Dedifferentiated amniotic fluid mesenchymal stem cell (primary cell): ENCODE data around the gene TMEM220.
A peak's percentile ranks its signal among the peaks of the same experiment; 100 is the strongest.
"Not testable (repeated sequence)": the region's sequence is repeated elsewhere in the genome, so short reads cannot be mapped to it uniquely, and the experiment has no call there.

Source experiments
- DNase-seq: peaks from one replicate; pipeline ENCODE4 v3.0.0-alpha.2; 2016; ENCODE audit errors: extremely low spot score

Gene TMEM220

GRCh38 chr17:10728331-10728892 lies 1.4 kb downstream of the TMEM220 start:
- DNase-seq, result no peak

GRCh38 chr17:10727192-10727591 lies 2.6 kb downstream of the TMEM220 start:
- no peak for DNase-seq

GRCh38 chr17:10726196-10726595 lies 3.6 kb downstream of the TMEM220 start:
- DNase-seq, result no peak

GRCh38 chr17:10725262-10725661 lies 4.6 kb downstream of the TMEM220 start:
- no peak for DNase-seq

DNA sequence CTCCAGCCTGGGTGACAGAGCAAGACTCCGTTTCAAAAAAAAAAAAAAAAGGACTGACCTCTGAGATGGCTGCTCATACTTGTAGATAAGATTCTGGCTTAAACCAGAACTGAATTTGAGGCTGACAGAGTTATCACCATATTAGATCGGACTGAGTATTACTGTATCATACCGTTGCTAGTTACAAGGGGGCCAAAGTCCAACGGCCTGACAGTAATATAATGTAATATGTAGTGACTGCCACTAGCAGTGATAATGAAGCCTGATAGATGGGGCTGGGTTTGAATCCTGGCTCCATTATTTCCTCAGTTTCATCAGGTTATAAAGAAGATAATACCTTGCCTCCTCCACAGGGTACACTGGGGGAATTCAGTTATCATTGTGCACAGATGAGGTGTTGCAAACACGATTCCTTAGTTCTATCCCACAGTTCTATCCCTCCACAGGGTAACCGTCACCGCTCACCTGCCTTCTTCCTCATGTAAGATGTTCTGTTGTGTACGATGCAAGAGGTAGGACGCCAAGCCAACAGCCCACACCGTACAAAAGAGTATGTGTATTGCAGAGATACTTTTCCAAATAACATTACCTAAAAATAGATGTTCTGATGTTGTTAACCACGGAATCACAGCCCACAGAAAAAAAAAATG lies 5.2 kb downstream of the TMEM220 start:
- no peak for DNase-seq

DNA sequence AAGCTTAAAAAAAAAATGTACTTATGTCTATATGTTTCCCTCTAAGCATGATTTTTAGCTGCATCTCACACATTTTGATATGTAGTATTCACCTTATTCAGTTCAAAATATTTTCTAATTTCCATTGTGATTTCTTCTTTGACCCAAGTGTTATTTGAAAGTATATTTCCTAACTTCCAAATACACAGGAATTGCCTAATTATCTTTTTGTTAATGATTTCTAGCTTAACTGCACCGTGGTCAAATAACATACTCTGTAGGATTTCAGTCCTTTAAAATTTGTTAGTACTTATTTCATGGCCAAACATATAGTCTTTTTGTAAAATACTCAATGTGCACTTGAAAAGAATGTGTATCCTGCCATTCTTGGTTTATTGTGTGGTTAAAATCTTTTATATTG lies 11.3 kb downstream of the TMEM220 start:
- DNase-seq, result no peak

- DNase-seq, result no peak
Observed at GRCh38 chr17:10716218-10716617, 13.6 kb downstream of the TMEM220 start.

- DNase-seq, result no peak
Observed at GRCh38 chr17:10713318-10713717, 16.5 kb downstream of the TMEM220 start.

DNA sequence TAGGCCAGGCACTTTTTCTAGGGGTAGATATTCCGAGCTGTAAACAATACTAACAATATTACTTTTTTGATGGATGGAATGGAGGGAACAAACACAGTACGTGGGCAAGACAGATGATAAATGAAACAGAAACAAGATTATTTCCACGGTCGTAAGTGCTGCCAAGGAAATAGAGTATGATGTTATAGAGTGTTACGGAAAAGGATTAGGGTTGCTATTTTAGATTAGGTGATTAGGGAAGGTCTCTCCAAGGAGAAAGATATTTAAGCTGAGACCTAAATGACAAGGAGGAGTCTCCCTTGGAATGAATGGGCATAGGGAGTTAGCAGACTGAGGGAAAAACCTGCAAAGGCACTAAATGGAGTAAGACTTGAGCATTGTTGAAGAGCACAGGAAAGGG lies 24.1 kb downstream of the TMEM220 start:
- no peak for DNase-seq

GRCh38 chr17:10702574-10702973 lies 27.2 kb downstream of the TMEM220 start:
- no peak for DNase-seq

DNA sequence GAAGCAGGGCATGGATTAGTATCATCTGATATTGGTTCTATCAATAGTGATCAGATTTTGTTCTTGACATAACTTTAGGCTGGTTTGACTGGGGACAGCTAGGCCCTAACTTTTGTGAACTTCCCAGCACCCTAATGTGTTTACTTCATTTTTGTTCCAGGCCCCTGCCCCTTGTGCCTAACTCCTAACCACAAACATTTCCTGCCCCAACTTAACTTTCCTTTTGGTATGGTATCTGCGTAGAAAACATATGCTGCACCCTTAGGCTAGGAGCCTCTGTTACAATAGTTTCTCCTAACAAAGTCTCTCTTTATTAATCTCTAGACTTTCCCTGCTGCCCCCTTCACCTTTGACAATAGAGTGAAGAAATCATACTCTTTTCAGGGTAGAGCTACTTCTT lies 30.0 kb downstream of the TMEM220 start:
- DNase-seq, result no peak

GRCh38 chr17:10698096-10698818 lies 31.6 kb downstream of the TMEM220 start:
- DNase-seq, result no peak

- peak; percentile 94 for DNase-seq
Observed at GRCh38 chr17:10697092-10698081, 32.4 kb downstream of the TMEM220 start, which contains the start of the genes ADPRM and SCO1. TSS of gene ADPRM (plus strand) at chr17:10697594. CDS start at chr17:10704927, 7,333 bp downstream. TSS of gene SCO1 (minus strand) at chr17:10697533. CDS start at chr17:10697507, 26 bp downstream.

- not testable (repeated sequence) for DNase-seq
Observed at GRCh38 chr17:10695875-10696407, 33.9 kb downstream of the TMEM220 start.

DNA sequence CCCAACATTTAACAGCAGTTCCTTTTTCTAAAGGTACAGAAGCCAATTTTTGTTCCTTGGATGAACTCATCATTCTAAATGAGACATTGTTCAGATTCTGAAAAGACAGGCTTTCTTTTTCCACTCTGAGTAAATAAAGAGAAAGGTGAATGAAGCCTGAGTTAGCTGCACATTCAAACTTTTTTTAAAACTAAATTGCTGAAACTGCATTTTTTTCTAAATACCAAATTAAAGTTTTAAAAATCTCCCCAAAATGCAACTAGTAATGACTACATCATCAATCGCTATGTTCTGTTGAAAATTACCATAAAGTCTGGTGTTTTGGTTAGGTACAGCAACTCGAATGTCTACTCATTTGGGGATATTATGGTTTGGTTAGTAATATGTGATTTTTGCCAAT lies 42.3 kb downstream of the TMEM220 start:
- DNase-seq, result no peak

DNA sequence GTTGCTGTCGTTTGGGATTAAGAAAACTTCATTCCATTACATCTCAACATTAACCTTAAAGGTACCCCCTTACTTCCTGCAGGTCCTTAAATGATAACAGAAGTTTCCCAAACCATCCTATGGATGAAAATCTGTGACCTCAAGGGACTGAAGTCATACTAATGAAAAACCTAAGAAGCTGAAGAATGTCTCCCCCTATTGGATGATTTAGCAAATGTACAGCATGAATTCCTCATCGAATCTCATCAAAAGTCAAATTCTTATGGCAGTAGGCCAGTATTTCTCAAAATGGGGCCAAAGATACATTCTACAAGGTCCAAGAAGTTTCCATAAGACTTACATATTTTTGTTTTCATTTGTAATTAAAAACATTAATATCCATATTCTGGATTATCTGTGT lies 46.0 kb downstream of the TMEM220 start:
- DNase-seq, result no peak

GRCh38 chr17:10681866-10682446 lies 47.9 kb downstream of the TMEM220 start:
- DNase-seq, result peak; percentile 75

- DNase-seq, result no peak
Observed at GRCh38 chr17:10674704-10675103, 55.1 kb downstream of the TMEM220 start.

DNA sequence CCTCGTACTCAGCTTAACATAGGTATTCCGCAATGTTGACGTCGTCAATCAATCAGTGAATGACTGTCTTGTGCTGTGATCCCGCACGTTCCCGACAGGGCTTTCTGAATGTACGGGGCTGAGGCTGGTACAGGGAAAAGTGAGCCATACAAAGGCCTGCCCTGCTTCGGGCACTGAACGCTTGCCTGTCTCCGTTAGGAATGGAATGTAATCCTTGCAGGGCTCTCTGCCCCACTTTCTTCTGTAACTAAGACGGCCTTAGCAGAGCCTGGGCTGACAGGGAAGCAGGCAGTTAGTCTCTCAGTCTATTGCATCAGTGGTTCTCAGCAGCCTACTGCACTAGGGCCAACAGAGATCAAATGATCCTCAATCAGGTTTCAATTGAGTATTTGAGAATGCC lies 56.5 kb downstream of the TMEM220 start:
- DNase-seq, result no peak

DNA sequence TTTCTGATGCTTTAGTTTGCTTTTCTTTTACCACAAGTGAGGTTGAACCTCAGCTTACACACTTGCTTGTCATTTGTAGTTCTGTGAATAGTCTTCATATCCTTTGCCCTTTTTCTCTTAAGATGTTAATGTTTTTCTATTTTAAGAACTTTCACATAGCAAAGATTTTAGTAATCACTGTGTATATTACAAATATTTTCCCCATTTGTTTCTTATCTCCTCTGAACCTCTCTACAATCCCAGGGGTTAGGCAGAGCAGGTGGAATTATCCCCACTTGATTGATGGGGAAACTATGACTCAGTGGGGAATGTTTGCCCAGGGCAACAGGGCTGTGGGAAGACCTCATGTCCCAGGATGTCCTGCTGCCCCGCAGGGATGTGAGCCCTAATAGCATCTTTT lies 61.0 kb downstream of the TMEM220 start:
- no peak for DNase-seq

- DNase-seq, result no peak
Observed at GRCh38 chr17:10666906-10667305, 62.9 kb downstream of the TMEM220 start.
